ENCODE results near the gene LRG1. TPM values are rescaled to one million over a fixed set of nuclear protein-coding genes. Genes with fewer than 3 reads are reported as not detected.

LRG1 gene
- total and polyA plus RNA-seq, 10 donors = 1.7 to 54.0 (median 12.3) TPM

- WGBS, 5 donors = 80 to 86% (median 84%) methylated on average over 10 to 24 of the region's 24 CpGs
- no peak for DNase-seq
These were observed 22.3 kb downstream of the LRG1 start for GRCh38 chr19:4517451-4518057.

GRCh38 chr19:4516939-4517300 lies 22.9 kb downstream of the LRG1 start:
- peaks cover 0 to 51% (median 0%) of the 10 kb centered on the region in 7 donors for H3K27me3 ChIP-seq (replicated peaks in 1 of 7)
- H3K9me3 ChIP-seq = no peaks in the 10 kb centered on the region
- H3K4me1 ChIP-seq = no peaks in the 10 kb centered on the region
- 46 to 71% (median 60%) methylated on average over 4 to 8 of the region's 8 CpGs for WGBS, 5 donors
- intact Hi-C loops (cut with DNase I; ENCODE audit: low total_unique reads) = no loop called here
- DNase-seq = no peak
- H3K36me3 ChIP-seq = no peaks in the 10 kb centered on the region
- TF ChIP-seq POLR2A (IDR thresholded peaks at IDR 0.05) (no peak), CTCF (IDR thresholded peaks at IDR 0.05 in 8 of 11, conservative IDR thresholded peaks at IDR 0.05 in 3 of 11) (no peak), POLR2AphosphoS5 (IDR thresholded peaks at IDR 0.05) (no peak)
- no peak overlapping the region for H3K4me3 ChIP-seq
- no peak overlapping the region for H3K27ac ChIP-seq

More at GRCh38 chr19:4517451-4518057, 22.3 kb downstream of the LRG1 start:
- no peaks in the 10 kb centered on the region for H3K36me3 ChIP-seq
- H3K27me3 ChIP-seq (replicated peaks in 1 of 7) = peaks cover 0 to 51% (median 0%) of the 10 kb centered on the region in 7 donors
- H3K4me3 ChIP-seq = no peak overlapping the region
- no peaks in the 10 kb centered on the region for H3K4me1 ChIP-seq
- no peaks in the 10 kb centered on the region for H3K9me3 ChIP-seq
- H3K27ac ChIP-seq = no peak overlapping the region
- intact Hi-C loops (cut with DNase I; ENCODE audit: low total_unique reads) = no loop called here
- no peak for TF ChIP-seq POLR2A (IDR thresholded peaks at IDR 0.05)
- no peak for TF ChIP-seq POLR2AphosphoS5 (IDR thresholded peaks at IDR 0.05)
- no peak for TF ChIP-seq CTCF (IDR thresholded peaks at IDR 0.05 in 8 of 11, conservative IDR thresholded peaks at IDR 0.05 in 3 of 11)

GRCh38 chr19:4516199-4516938 lies 23.5 kb downstream of the LRG1 start:
- Histone ChIP-seq H3K27ac (no peak overlapping the region), H3K4me1 (no peaks in the 10 kb centered on the region), H3K36me3 (no peaks in the 10 kb centered on the region), H3K9me3 (no peaks in the 10 kb centered on the region), H3K27me3 (replicated peaks in 1 of 7) (peaks cover 0 to 49% (median 0%) of the 10 kb centered on the region in 7 donors), H3K4me3 (no peak overlapping the region)
- WGBS, 5 donors = 61 to 80% (median 70%) methylated on average over 7 to 14 of the region's 14 CpGs
- TF ChIP-seq CTCF (IDR thresholded peaks at IDR 0.05 in 8 of 11, conservative IDR thresholded peaks at IDR 0.05 in 3 of 11) = no peak
- TF ChIP-seq POLR2AphosphoS5 (IDR thresholded peaks at IDR 0.05) = no peak
- TF ChIP-seq POLR2A (IDR thresholded peaks at IDR 0.05) = no peak
- no peak for DNase-seq
- intact Hi-C loops (cut with DNase I; ENCODE audit: low total_unique reads) = no loop called here

GRCh38 chr19:4515732-4516131 lies 24.1 kb downstream of the LRG1 start:
- Histone ChIP-seq H3K9me3 (no peaks in the 10 kb centered on the region), H3K36me3 (no peaks in the 10 kb centered on the region), H3K4me1 (no peaks in the 10 kb centered on the region), H3K4me3 (no peak overlapping the region), H3K27me3 (replicated peaks in 1 of 7) (peaks cover 0 to 42% (median 0%) of the 10 kb centered on the region in 7 donors), H3K27ac (no peak overlapping the region)
- DNase-seq = no peak
- TF ChIP-seq CTCF (IDR thresholded peaks at IDR 0.05 in 8 of 11, conservative IDR thresholded peaks at IDR 0.05 in 3 of 11) = no peak
- no peak for TF ChIP-seq POLR2A (IDR thresholded peaks at IDR 0.05)
- TF ChIP-seq POLR2AphosphoS5 (IDR thresholded peaks at IDR 0.05) = no peak
- intact Hi-C loops (cut with DNase I; ENCODE audit: low total_unique reads) = no loop called here
- 88 to 97% (median 92%) methylated on average over 5 of the region's 5 CpGs for WGBS, 5 donors

All from spleen (tissue), 11 donors.